HCT116 (cell line): Measurements from ENCODE around the gene TWF2. TPM values are rescaled to one million over a fixed set of nuclear protein-coding genes. Genes with fewer than 3 reads are reported as not detected.
"Not testable (repeated sequence)": the region's sequence is repeated elsewhere in the genome, so short reads cannot be mapped to it uniquely, and the experiment has no call there.

Experiments
- ATAC-seq: fragments of 200-7000 bp; cut with Tn5 transposase; 2 replicates; pipeline ENCODE4 v1.9.1; 2020; ENCODE audit warnings: mild to moderate bottlenecking, moderate library complexity
- BruUV-seq: library from RNA; stranded (reverse); fragments of 400-500 nt; replicated peaks from 2 replicates; lab custom pipeline; 2021; lab: Mats Ljungman, UMichigan
- CTCF ChIA-PET: fragments of 300-600 bp; sonication (Branson Sonifier 250); formaldehyde crosslinking; loops from one replicate; lab custom pipeline; 2021; ENCODE audit warnings: antibody characterized with exemption; lab: Charles Lee
- POLR2A ChIA-PET: fragments of 300-600, 350-600 bp; sonication (Branson Sonifier 250); formaldehyde crosslinking; loops from one replicate; lab custom pipeline; 2021; ENCODE audit warnings: antibody characterized with exemption; lab: Charles Lee
- RAD21 ChIA-PET, 2 experiments: fragments of 300-600 bp; sonication (Branson Sonifier 250); formaldehyde crosslinking; loops; one replicate each; lab custom pipeline; 2023; ENCODE audit warnings: low total read pairs in 2 of 2; ENCODE audit not compliant: uncharacterized antibody in 2 of 2, unreplicated experiment in 2 of 2, low non-redundant PET in 1 of 2; lab: Charles Lee
- DNase-seq: peaks from one replicate; pipeline ENCODE4 v3.0.0-alpha.2; 2010; ENCODE audit warnings: low read depth, low spot score
- H2AFZ ChIP-seq: fragments of 200-600 bp; shearing (Covaris generic), sonication (generic); 2 replicates; pipeline ENCODE4 v1.6.1; 2017; ENCODE audit warnings: low read depth, mixed run types, mixed read lengths, antibody characterized with exemption, low read length; ENCODE audit not compliant: poor library complexity, severe bottlenecking
- H3K27ac ChIP-seq: 2 replicates; pipeline ENCODE4 v1.5.1; 2012; ENCODE audit warnings: low read depth, low read length
- H3K27me3 ChIP-seq: fragments of 200-600 bp; sonication (generic); 2 replicates; pipeline ENCODE4 v1.6.1; 2016; ENCODE audit warnings: mixed run types, low read length, mixed read lengths; ENCODE audit not compliant: insufficient read depth
- H3K36me3 ChIP-seq, 2 experiments: fragments of 200-500 bp in 1 of 2; fragments of 200-600 bp in 1 of 2; sonication (Bioruptor generic) in 1 of 2; sonication (generic) in 1 of 2; 2 replicates each; pipeline versions ENCODE4 v1.5.1 to v1.6.1; 2014 to 2016; ENCODE audit warnings: low read length in 2 of 2, inconsistent platforms in 1 of 2, mixed read lengths in 1 of 2, mixed run types in 1 of 2; ENCODE audit not compliant: insufficient read depth in 2 of 2, control insufficient read depth in 1 of 2
- H3K4me1 ChIP-seq, 2 experiments: fragments of 200-600 bp in 1 of 2; sonication (generic) in 1 of 2; 2 replicates each; pipeline versions ENCODE4 v1.5.1 to v1.6.1; 2012 to 2017; ENCODE audit warnings: low read length in 2 of 2, inconsistent platforms in 1 of 2, mild to moderate bottlenecking in 1 of 2, mixed read lengths in 1 of 2, mixed run types in 1 of 2, moderate library complexity in 1 of 2; ENCODE audit not compliant: insufficient read depth in 2 of 2, control insufficient read depth in 1 of 2
- H3K4me2 ChIP-seq: fragments of 200-600 bp; sonication (generic); 2 replicates; pipeline ENCODE4 v1.6.1; 2017; ENCODE audit warnings: mixed run types, low read length, mixed read lengths
- H3K4me3 ChIP-seq, 2 experiments: fragments of 200-600 bp in 1 of 2; sonication (generic) in 1 of 2; replicated peaks in 1 of 2; 2 replicates each; pipeline ENCODE4 v1.5.1; 2011 to 2016; ENCODE audit warnings: low read length in 2 of 2, control low read depth in 1 of 2, low read depth in 1 of 2, mild to moderate bottlenecking in 1 of 2, mixed read lengths in 1 of 2, mixed run types in 1 of 2
- H3K79me2 ChIP-seq: fragments of 200-600 bp; sonication (generic); 2 replicates; pipeline ENCODE4 v1.6.1; 2017; ENCODE audit warnings: mild to moderate bottlenecking, mixed run types, low read length, moderate library complexity, mixed read lengths; ENCODE audit not compliant: insufficient read depth
- H3K9ac ChIP-seq: fragments of 200-600 bp; sonication (generic); 2 replicates; pipeline ENCODE4 v1.6.1; 2016; ENCODE audit warnings: low read length, mixed read lengths
- H3K9me2 ChIP-seq: fragments of 200-600 bp; sonication (generic), shearing (Covaris generic); 2 replicates; pipeline ENCODE4 v1.6.1; 2017; ENCODE audit warnings: mixed run types, mild to moderate bottlenecking, moderate library complexity; ENCODE audit not compliant: insufficient read depth
- H3K9me3 ChIP-seq, 2 experiments: fragments of 200-500 bp in 1 of 2; fragments of 200-600 bp in 1 of 2; sonication (Bioruptor generic) in 1 of 2; sonication (generic) in 1 of 2; 2 replicates each; pipeline ENCODE4 v1.6.1; 2014 to 2017; ENCODE audit warnings: low read length in 2 of 2, mixed read lengths in 2 of 2, inconsistent platforms in 1 of 2, low read depth in 1 of 2, mild to moderate bottlenecking in 1 of 2, mixed run types in 1 of 2, moderate library complexity in 1 of 2; ENCODE audit not compliant: control insufficient read depth in 1 of 2, insufficient read depth in 1 of 2
- H4K20me1 ChIP-seq: fragments of 200-600 bp; sonication (generic), shearing (Covaris generic); 2 replicates; pipeline ENCODE4 v1.6.1; 2017; ENCODE audit warnings: mixed run types, mild to moderate bottlenecking, moderate library complexity; ENCODE audit not compliant: insufficient read depth
- POLR2A ChIP-seq: IDR thresholded peaks from 2 replicates; pipeline ENCODE4 v1.7.0; 2011; ENCODE audit warnings: borderline replicate concordance; ENCODE audit not compliant: insufficient read depth, insufficient read length; ENCODE audit errors: extremely low read depth
- intact Hi-C: fragments of 100-400 bp; cut with micrococcal nuclease; formaldehyde crosslinking; loops from 2 replicates; pipeline ENCODE4 v1.10.0; 2022
- total RNA-seq: library from RNA; stranded (reverse); gene quantifications from one replicate; pipeline ENCODE4 v1.2.1, GENCODE V29; 2021; ENCODE audit not compliant: unreplicated experiment
- TF ChIP-seq, protein P1 (sequence below): IDR thresholded peaks from 2 replicates; pipeline ENCODE4 v1.6.1; 2011; ENCODE audit warnings: mild to moderate bottlenecking, low read length, moderate library complexity; ENCODE audit not compliant: insufficient replicate concordance; ENCODE audit errors: extremely low read depth

Gene TWF2
- total RNA-seq, 1 experiment from 2014 or later = 100 TPM

GRCh38 chr3:52277071-52277964 lies 38.4 kb upstream of the TWF2 start:
- H3K9me2 ChIP-seq = no peaks in the 10 kb centered on the region
- no peak overlapping the region for H2AFZ ChIP-seq
- ATAC-seq (no peak), DNase-seq (no peak)
- H3K27me3 ChIP-seq = no peaks in the 10 kb centered on the region
- H3K9me3 ChIP-seq = no peaks in the 10 kb centered on the region
- peak overlapping the region; percentile 80 for H3K4me2 ChIP-seq
- peaks cover 2 to 18% of the 10 kb centered on the region in 2 experiments; a peak in 2 of 4 replicates for H3K36me3 ChIP-seq
- intact Hi-C loops = loop anchor here (2.0 kb wide), 1 partner anchor 39 kb away; the partner anchor contains the start of gene TWF2
- TSS peak; percentile 42 for BruUV-seq
- POLR2A ChIA-PET = interaction anchor here (0.5 to 3.0 kb wide), 5 partner anchors 10 to 82 kb away, joined by 3 to 18 read pairs (median 3); partner anchors contain the start of gene GLYCTK
- peaks cover 15 to 40% of the 10 kb centered on the region in 2 experiments; a peak in 3 of 4 replicates for H3K4me1 ChIP-seq
- H3K79me2 ChIP-seq = peaks cover 59% of the 10 kb centered on the region
- H3K4me3 ChIP-seq = peak overlapping the region; percentile 94 to 99
- CTCF ChIA-PET = interaction anchor here (1.0 to 1.6 kb wide), 3 partner anchors 12 to 135 kb away, joined by 3 to 4 read pairs (median 4); no protein-coding TSS in a partner anchor
- RAD21 ChIA-PET = interaction anchor here in 1 of 2 experiments (0.6 to 0.7 kb wide), 2 partner anchors 14 to 281 kb away, joined by 3 read pairs; no protein-coding TSS in a partner anchor
- peak overlapping the region; percentile 93 for H3K27ac ChIP-seq
- TF ChIP-seq, protein P1, sequence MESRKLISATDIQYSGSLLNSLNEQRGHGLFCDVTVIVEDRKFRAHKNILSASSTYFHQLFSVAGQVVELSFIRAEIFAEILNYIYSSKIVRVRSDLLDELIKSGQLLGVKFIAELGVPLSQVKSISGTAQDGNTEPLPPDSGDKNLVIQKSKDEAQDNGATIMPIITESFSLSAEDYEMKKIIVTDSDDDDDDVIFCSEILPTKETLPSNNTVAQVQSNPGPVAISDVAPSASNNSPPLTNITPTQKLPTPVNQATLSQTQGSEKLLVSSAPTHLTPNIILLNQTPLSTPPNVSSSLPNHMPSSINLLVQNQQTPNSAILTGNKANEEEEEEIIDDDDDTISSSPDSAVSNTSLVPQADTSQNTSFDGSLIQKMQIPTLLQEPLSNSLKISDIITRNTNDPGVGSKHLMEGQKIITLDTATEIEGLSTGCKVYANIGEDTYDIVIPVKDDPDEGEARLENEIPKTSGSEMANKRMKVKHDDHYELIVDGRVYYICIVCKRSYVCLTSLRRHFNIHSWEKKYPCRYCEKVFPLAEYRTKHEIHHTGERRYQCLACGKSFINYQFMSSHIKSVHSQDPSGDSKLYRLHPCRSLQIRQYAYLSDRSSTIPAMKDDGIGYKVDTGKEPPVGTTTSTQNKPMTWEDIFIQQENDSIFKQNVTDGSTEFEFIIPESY = no peak
- peak; percentile 5 for TF ChIP-seq POLR2A
- TF ChIP-seq, all 23 proteins: peak for 1
- Histone ChIP-seq H4K20me1 (peaks cover 17% of the 10 kb centered on the region; the same call in 1 of the 2 replicates), H3K9ac (peak overlapping the region; percentile 98)

GRCh38 chr3:52274781-52275180 lies 35.8 kb upstream of the TWF2 start:
- H3K9me3 ChIP-seq, RAD21 ChIA-PET, H3K27ac ChIP-seq, H3K9ac ChIP-seq, H3K4me2 ChIP-seq, H2AFZ ChIP-seq, DNase-seq, intact Hi-C loops, CTCF ChIA-PET, H3K4me3 ChIP-seq, H3K27me3 ChIP-seq, H3K9me2 ChIP-seq, POLR2A ChIA-PET, BruUV-seq, ATAC-seq: not testable (repeated sequence)
- peaks cover 12 to 22% of the 10 kb centered on the region in 2 experiments; a peak in 3 of 4 replicates for H3K4me1 ChIP-seq
- peaks cover 14 to 34% of the 10 kb centered on the region in 2 experiments; a peak in 3 of 4 replicates for H3K36me3 ChIP-seq
- peaks cover 85% of the 10 kb centered on the region for H3K79me2 ChIP-seq
- H4K20me1 ChIP-seq = peaks cover 30% of the 10 kb centered on the region; the same call in 1 of the 2 replicates
